GM19438 (cell line): Measurements from ENCODE around the gene MTMR3.

Source experiments
- ATAC-seq: cut with Tn5 transposase; IDR thresholded peaks from one replicate; pipeline ENCODE4 v1.9.1; 2021; ENCODE audit warnings: low read depth; ENCODE audit not compliant: unreplicated experiment

Gene MTMR3

GRCh38 chr22:29997516-29997915 is 114.5 kb downstream of the MTMR3 start:
- ATAC-seq, result no peak

- no peak for ATAC-seq
Measured at GRCh38 chr22:29998627-29999384, 115.8 kb downstream of the MTMR3 start.

- no peak for ATAC-seq
Measured at GRCh38 chr22:30000566-30000965, 117.6 kb downstream of the MTMR3 start.

GRCh38 chr22:30001459-30001858 is 118.5 kb downstream of the MTMR3 start:
- ATAC-seq, result no peak

GRCh38 chr22:30002861-30003486 is 120.0 kb downstream of the MTMR3 start:
- no peak for ATAC-seq

GRCh38 chr22:30004101-30004500 is 121.1 kb downstream of the MTMR3 start:
- no peak for ATAC-seq

- ATAC-seq, result no peak
Measured at GRCh38 chr22:30004694-30005093, 121.7 kb downstream of the MTMR3 start.

- ATAC-seq, result no peak
Measured at GRCh38 chr22:30005213-30005857, 122.4 kb downstream of the MTMR3 start.

- ATAC-seq, result no peak
Measured at GRCh38 chr22:30007361-30007760, 124.4 kb downstream of the MTMR3 start.

- no peak for ATAC-seq
Measured at GRCh38 chr22:30008401-30008800, 125.4 kb downstream of the MTMR3 start.

- ATAC-seq, result no peak
Measured at GRCh38 chr22:30009478-30009877, 126.5 kb downstream of the MTMR3 start.

- no peak for ATAC-seq
Measured at GRCh38 chr22:30010789-30011405, 127.9 kb downstream of the MTMR3 start.

- no peak for ATAC-seq
Measured at GRCh38 chr22:30013201-30013600, 130.2 kb downstream of the MTMR3 start.

- ATAC-seq, result no peak
Measured at GRCh38 chr22:30014244-30014643, 131.3 kb downstream of the MTMR3 start.

GRCh38 chr22:30015229-30015797 is 132.3 kb downstream of the MTMR3 start:
- ATAC-seq, result no peak

- no peak for ATAC-seq
Measured at GRCh38 chr22:30015846-30016245, 132.9 kb downstream of the MTMR3 start.

- no peak for ATAC-seq
Measured at GRCh38 chr22:30016596-30016995, 133.6 kb downstream of the MTMR3 start.

GRCh38 chr22:30017375-30018223 is 134.6 kb downstream of the MTMR3 start:
- no peak for ATAC-seq

- no peak for ATAC-seq
Measured at GRCh38 chr22:30020511-30020910, 137.5 kb downstream of the MTMR3 start.

GRCh38 chr22:30021338-30021737 is 138.4 kb downstream of the MTMR3 start:
- no peak for ATAC-seq
